T-helper 2 cell treated with Interferon-gamma antibody and Interleukin-4, amounts not matched to agents 5 μg/mL and 100 μg/mL, for 36 hours (primary cell): ENCODE measurements around the gene PLEKHG3.

ENCODE experiments used
- DNase-seq: peaks from one replicate; pipeline ENCODE4 v3.0.0; 2021; ENCODE audit warnings: low spot score
- H3K27ac Mint-ChIP-seq: one replicate; pipeline ENCODE4 v1.8.0; 2021; ENCODE audit warnings: mild to moderate bottlenecking, mixed read lengths
- H3K27me3 Mint-ChIP-seq: one replicate; pipeline ENCODE4 v1.8.0; 2021; ENCODE audit warnings: low read depth, mixed read lengths
- H3K36me3 Mint-ChIP-seq: one replicate; pipeline ENCODE4 v1.8.0; 2021; ENCODE audit warnings: low read depth, mixed read lengths
- H3K4me1 Mint-ChIP-seq: one replicate; pipeline ENCODE4 v1.8.0; 2021; ENCODE audit warnings: low read depth, mixed read lengths
- H3K4me3 Mint-ChIP-seq: one replicate; pipeline ENCODE4 v1.8.0; 2022; ENCODE audit warnings: mild to moderate bottlenecking, moderate library complexity, mixed read lengths
- H3K9me3 Mint-ChIP-seq: one replicate; pipeline ENCODE4 v1.8.0; 2021; ENCODE audit warnings: mixed read lengths

Gene PLEKHG3

GRCh38 chr14:64758691-64759554 lies 54.7 kb downstream of the PLEKHG3 start:
- H3K9me3 Mint-ChIP-seq = no peaks in the 10 kb centered on the region
- H3K27ac Mint-ChIP-seq = no peak overlapping the region
- no peaks in the 10 kb centered on the region for H3K36me3 Mint-ChIP-seq
- DNase-seq = no peak
- no peak overlapping the region for H3K4me3 Mint-ChIP-seq
- H3K4me1 Mint-ChIP-seq = peaks cover 30% of the 10 kb centered on the region
- H3K27me3 Mint-ChIP-seq = peaks cover 18% of the 10 kb centered on the region

GRCh38 chr14:64759555-64759938 lies 55.3 kb downstream of the PLEKHG3 start:
- Mint-ChIP-seq H3K9me3 (no peaks in the 10 kb centered on the region), H3K4me1 (peaks cover 31% of the 10 kb centered on the region), H3K4me3 (no peak overlapping the region), H3K27me3 (peaks cover 18% of the 10 kb centered on the region), H3K27ac (no peak overlapping the region), H3K36me3 (no peaks in the 10 kb centered on the region)
- DNase-seq = no peak

DNA sequence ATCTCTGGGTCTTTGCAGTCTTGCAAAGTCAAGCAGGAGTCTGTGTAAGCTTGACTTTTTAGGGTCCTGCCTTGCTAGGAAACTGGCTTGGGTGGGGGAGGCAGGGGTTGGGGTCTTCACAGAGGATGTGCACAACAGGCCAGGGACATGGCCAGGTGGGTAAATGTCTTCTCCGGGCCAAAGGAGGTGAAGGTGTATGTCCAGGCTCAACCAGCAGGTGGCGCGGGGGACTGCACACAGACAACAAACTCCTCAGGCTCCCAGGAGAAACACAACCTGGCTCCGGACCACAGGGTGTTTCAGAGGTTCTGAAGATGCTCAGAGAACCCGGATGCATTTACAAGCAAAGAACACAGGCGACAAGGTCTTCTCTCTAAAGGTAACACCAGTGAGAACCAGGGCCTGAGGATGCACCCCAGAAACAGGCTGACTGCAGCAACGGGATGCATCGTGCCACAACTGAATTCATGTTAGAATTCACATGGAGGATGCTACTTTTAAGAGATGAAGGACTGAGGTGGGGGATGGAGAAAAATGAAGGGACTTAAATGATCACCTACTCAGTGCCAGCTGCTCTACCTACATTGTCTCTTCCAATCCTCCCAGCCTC lies 56.0 kb downstream of the PLEKHG3 start:
- peaks cover 18% of the 10 kb centered on the region for H3K27me3 Mint-ChIP-seq
- no peaks in the 10 kb centered on the region for H3K9me3 Mint-ChIP-seq
- no peak overlapping the region for H3K27ac Mint-ChIP-seq
- no peak overlapping the region for H3K4me3 Mint-ChIP-seq
- peaks cover 31% of the 10 kb centered on the region for H3K4me1 Mint-ChIP-seq
- no peaks in the 10 kb centered on the region for H3K36me3 Mint-ChIP-seq
- peak; percentile 45 for DNase-seq

- H3K4me3 Mint-ChIP-seq = no peak overlapping the region
- H3K36me3 Mint-ChIP-seq = no peaks in the 10 kb centered on the region
- H3K9me3 Mint-ChIP-seq = no peaks in the 10 kb centered on the region
- DNase-seq = no peak
- peaks cover 18% of the 10 kb centered on the region for H3K27me3 Mint-ChIP-seq
- no peak overlapping the region for H3K27ac Mint-ChIP-seq
- H3K4me1 Mint-ChIP-seq = peaks cover 26% of the 10 kb centered on the region
Measured at GRCh38 chr14:64760916-64761315, 56.7 kb downstream of the PLEKHG3 start.

- no peaks in the 10 kb centered on the region for H3K9me3 Mint-ChIP-seq
- no peaks in the 10 kb centered on the region for H3K36me3 Mint-ChIP-seq
- no peak overlapping the region for H3K27ac Mint-ChIP-seq
- peaks cover 28% of the 10 kb centered on the region for H3K4me1 Mint-ChIP-seq
- H3K4me3 Mint-ChIP-seq = no peak overlapping the region
- DNase-seq = no peak
- H3K27me3 Mint-ChIP-seq = peaks cover 18% of the 10 kb centered on the region
Measured at GRCh38 chr14:64761441-64762043, 57.3 kb downstream of the PLEKHG3 start.

GRCh38 chr14:64762044-64763034 lies 58.1 kb downstream of the PLEKHG3 start:
- Mint-ChIP-seq H3K4me1 (peaks cover 28% of the 10 kb centered on the region), H3K36me3 (no peaks in the 10 kb centered on the region), H3K9me3 (no peaks in the 10 kb centered on the region), H3K27ac (no peak overlapping the region), H3K4me3 (no peak overlapping the region), H3K27me3 (peaks cover 18% of the 10 kb centered on the region)
- DNase-seq = no peak

- Mint-ChIP-seq H3K27me3 (peaks cover 16% of the 10 kb centered on the region), H3K9me3 (no peaks in the 10 kb centered on the region), H3K4me1 (peaks cover 27% of the 10 kb centered on the region), H3K4me3 (no peak overlapping the region), H3K27ac (no peak overlapping the region), H3K36me3 (no peaks in the 10 kb centered on the region)
- no peak for DNase-seq
Measured at GRCh38 chr14:64763085-64763782, 59.0 kb downstream of the PLEKHG3 start.

DNA sequence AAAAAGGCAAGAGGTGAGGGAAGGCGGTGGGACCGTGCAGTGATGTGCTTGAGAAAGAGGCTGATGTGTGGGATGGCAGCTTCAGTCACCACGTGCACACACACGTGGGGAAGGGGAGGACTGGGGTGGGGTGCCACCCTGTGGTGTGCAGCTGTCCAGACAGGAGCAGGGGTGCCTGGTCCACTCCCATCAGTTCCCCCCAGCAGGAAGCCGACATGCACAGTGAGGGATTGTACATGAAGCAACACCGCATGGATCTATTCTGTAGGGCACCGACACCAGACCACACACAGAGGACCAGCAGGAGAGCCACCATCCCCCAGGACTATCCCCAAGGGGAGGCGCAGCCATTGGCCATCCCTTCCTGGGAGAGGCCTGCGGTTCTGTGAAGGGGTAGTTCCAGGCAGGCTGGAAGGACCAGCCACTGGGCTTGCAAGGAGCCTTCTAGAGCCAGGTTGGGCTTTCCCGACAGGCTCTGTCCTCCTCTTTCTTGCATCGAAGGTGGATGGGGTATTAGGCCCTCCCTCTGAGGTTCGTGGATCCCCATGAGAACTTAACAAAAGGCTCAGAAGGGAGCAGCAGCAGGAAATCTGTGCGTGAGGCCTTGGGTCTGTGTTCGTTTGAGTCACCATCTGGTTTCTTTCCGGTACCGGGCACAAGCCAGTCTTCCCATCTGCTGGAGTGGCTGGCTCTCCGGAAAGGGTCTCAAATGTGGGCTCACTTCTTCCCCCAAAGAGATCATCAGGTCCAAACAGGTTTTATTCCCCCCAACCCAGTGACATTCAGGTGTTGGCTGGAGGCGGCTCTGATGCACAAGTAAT lies 59.8 kb downstream of the PLEKHG3 start:
- Mint-ChIP-seq H3K27ac (no peak overlapping the region), H3K4me3 (peak overlapping the region; percentile 55), H3K4me1 (peaks cover 21% of the 10 kb centered on the region), H3K27me3 (peaks cover 16% of the 10 kb centered on the region), H3K9me3 (no peaks in the 10 kb centered on the region), H3K36me3 (no peaks in the 10 kb centered on the region)
- DNase-seq = no peak

GRCh38 chr14:64764641-64765520 lies 60.7 kb downstream of the PLEKHG3 start:
- H3K27ac Mint-ChIP-seq = no peak overlapping the region
- no peaks in the 10 kb centered on the region for H3K36me3 Mint-ChIP-seq

DNA sequence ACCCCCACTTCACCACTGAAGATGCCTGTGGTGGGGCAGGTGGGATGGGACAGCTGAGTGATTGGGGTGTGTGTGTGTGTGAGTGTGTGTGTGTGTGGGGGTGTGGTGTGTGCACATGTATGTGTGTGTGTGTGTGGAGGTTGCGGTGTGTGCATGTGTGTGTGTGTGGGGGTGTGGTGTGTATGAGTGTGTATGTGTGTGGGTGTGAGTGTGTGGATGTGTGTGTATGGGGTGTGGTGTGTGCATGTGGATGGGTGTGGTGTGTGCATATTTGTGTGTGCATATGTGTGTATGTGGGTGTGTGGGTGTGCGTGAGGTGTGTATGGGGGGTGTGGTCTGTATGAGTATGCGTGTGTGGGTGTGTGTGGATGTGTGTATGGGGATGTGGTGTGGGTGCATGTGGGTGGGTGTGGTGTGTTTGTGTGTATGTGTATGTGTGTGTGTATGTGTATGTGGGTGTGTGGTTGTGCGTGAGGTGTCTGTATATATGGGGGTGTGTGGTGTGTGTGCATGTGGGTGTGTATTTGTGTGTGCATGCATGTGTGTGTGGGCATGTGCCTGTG lies 61.6 kb downstream of the PLEKHG3 start:
- no peaks in the 10 kb centered on the region for H3K36me3 Mint-ChIP-seq
- H3K4me3 Mint-ChIP-seq = no peak overlapping the region
- peaks cover 16% of the 10 kb centered on the region for H3K4me1 Mint-ChIP-seq
- H3K27me3 Mint-ChIP-seq = peaks cover 10% of the 10 kb centered on the region
- no peak for DNase-seq
- no peak overlapping the region for H3K27ac Mint-ChIP-seq
- no peaks in the 10 kb centered on the region for H3K9me3 Mint-ChIP-seq

More at GRCh38 chr14:64764641-64765520, 60.7 kb downstream of the PLEKHG3 start:
- Mint-ChIP-seq H3K27me3 (peaks cover 16% of the 10 kb centered on the region), H3K9me3 (no peaks in the 10 kb centered on the region), H3K4me3 (peak overlapping the region; percentile 55), H3K4me1 (peaks cover 18% of the 10 kb centered on the region)
- peak; percentile 51 for DNase-seq

- peaks cover 5% of the 10 kb centered on the region for H3K27me3 Mint-ChIP-seq
- H3K4me3 Mint-ChIP-seq = no peak overlapping the region
- H3K27ac Mint-ChIP-seq = no peak overlapping the region
- DNase-seq = no peak
- no peaks in the 10 kb centered on the region for H3K36me3 Mint-ChIP-seq
- no peaks in the 10 kb centered on the region for H3K9me3 Mint-ChIP-seq
- peaks cover 17% of the 10 kb centered on the region for H3K4me1 Mint-ChIP-seq
Measured at GRCh38 chr14:64766430-64767151, 62.4 kb downstream of the PLEKHG3 start.
